Skeletal muscle tissue (tissue), 4 donors: ENCODE data around the gene CSRP1. TPM values are rescaled to one million over a fixed set of nuclear protein-coding genes. Genes with fewer than 3 reads are reported as not detected.

ENCODE experiments used
- H3K27ac ChIP-seq: one replicate; pipeline ENCODE4 v1.7.0; 2013; ENCODE audit warnings: mild to moderate bottlenecking, low read depth, low read length, inconsistent platforms
- H3K27me3 ChIP-seq, 3 donors: one replicate each; pipeline ENCODE4 v1.7.0; 2013; ENCODE audit warnings: low read length in 3 of 3; ENCODE audit not compliant: control insufficient read depth in 3 of 3, insufficient read depth in 3 of 3
- H3K36me3 ChIP-seq, 3 donors: one replicate each; pipeline ENCODE4 v1.7.0; 2013; ENCODE audit warnings: low read length in 3 of 3; ENCODE audit not compliant: control insufficient read depth in 3 of 3, insufficient read depth in 3 of 3
- H3K4me1 ChIP-seq, 3 donors: one replicate each; pipeline ENCODE4 v1.7.0; 2013; ENCODE audit warnings: low read length in 3 of 3, mild to moderate bottlenecking in 3 of 3; ENCODE audit not compliant: control insufficient read depth in 3 of 3, insufficient read depth in 3 of 3
- H3K4me3 ChIP-seq, 3 donors: one replicate each; pipeline ENCODE4 v1.7.0; 2013; ENCODE audit warnings: low read length in 3 of 3
- H3K9ac ChIP-seq, 3 donors: one replicate each; pipeline ENCODE4 v1.7.0; 2013; ENCODE audit warnings: low read length in 3 of 3, mild to moderate bottlenecking in 3 of 3, moderate library complexity in 2 of 3, low read depth in 1 of 3
- H3K9me3 ChIP-seq, 3 donors: one replicate each; pipeline ENCODE4 v1.7.0; 2013; ENCODE audit warnings: low read length in 3 of 3; ENCODE audit not compliant: control insufficient read depth in 3 of 3
- total RNA-seq: library from RNA; depleted of rRNA; stranded (reverse); fragments of >200 nt; gene quantifications from one replicate; pipeline ENCODE4 v1.2.3, GENCODE V29; 2014
- donor health status: Osteomylitis.

Gene CSRP1
- total RNA-seq, 1 donor from 2014 or later: 42.8 TPM

GRCh38 chr1:201513498-201514243, 6.7 kb upstream of the CSRP1 start:
- H3K4me3 ChIP-seq: no peak overlapping the region
- no peak overlapping the region for H3K27ac ChIP-seq
- H3K4me1 ChIP-seq: peaks cover 12 to 17% (median 16%) of the 10 kb centered on the region in 3 donors
- no peaks in the 10 kb centered on the region for H3K9me3 ChIP-seq
- H3K27me3 ChIP-seq: no peaks in the 10 kb centered on the region
- no peaks in the 10 kb centered on the region for H3K36me3 ChIP-seq
- H3K9ac ChIP-seq: no peak overlapping the region

- H3K4me3 ChIP-seq: no peak overlapping the region
Observed at GRCh38 chr1:201511941-201512539, 5.1 kb upstream of the CSRP1 start.

GRCh38 chr1:201511396-201511940, 4.5 kb upstream of the CSRP1 start:
- Histone ChIP-seq H3K9me3 (no peaks in the 10 kb centered on the region), H3K9ac (peak overlapping the region in 2 of 3 donors; percentile 10 to 27), H3K4me1 (peaks cover 21 to 26% (median 26%) of the 10 kb centered on the region in 3 donors), H3K27ac (peak overlapping the region; percentile 51), H3K27me3 (no peaks in the 10 kb centered on the region), H3K4me3 (no peak overlapping the region), H3K36me3 (no peaks in the 10 kb centered on the region)

More at GRCh38 chr1:201511941-201512539, 5.1 kb upstream of the CSRP1 start:
- peaks cover 20 to 24% (median 21%) of the 10 kb centered on the region in 3 donors for H3K4me1 ChIP-seq
- H3K9ac ChIP-seq: peak overlapping the region in 2 of 3 donors; percentile 27 to 65
- H3K36me3 ChIP-seq: no peaks in the 10 kb centered on the region
- H3K27ac ChIP-seq: peak overlapping the region; percentile 51
- no peaks in the 10 kb centered on the region for H3K27me3 ChIP-seq
- H3K9me3 ChIP-seq: no peaks in the 10 kb centered on the region

GRCh38 chr1:201510734-201511133, 3.8 kb upstream of the CSRP1 start:
- no peak overlapping the region for H3K27ac ChIP-seq
- no peak overlapping the region for H3K9ac ChIP-seq
- no peaks in the 10 kb centered on the region for H3K27me3 ChIP-seq
- H3K4me1 ChIP-seq: peaks cover 28 to 33% (median 32%) of the 10 kb centered on the region in 3 donors
- H3K36me3 ChIP-seq: no peaks in the 10 kb centered on the region
- H3K9me3 ChIP-seq: no peaks in the 10 kb centered on the region
- H3K4me3 ChIP-seq: no peak overlapping the region

- Histone ChIP-seq H3K36me3 (no peaks in the 10 kb centered on the region), H3K27me3 (no peaks in the 10 kb centered on the region), H3K9ac (no peak overlapping the region), H3K9me3 (no peaks in the 10 kb centered on the region), H3K27ac (no peak overlapping the region), H3K4me1 (peaks cover 35 to 43% (median 37%) of the 10 kb centered on the region in 3 donors), H3K4me3 (no peak overlapping the region)
Observed at GRCh38 chr1:201509601-201510374, 2.9 kb upstream of the CSRP1 start.

- Histone ChIP-seq H3K4me1 (peaks cover 35 to 44% (median 41%) of the 10 kb centered on the region in 3 donors), H3K27ac (no peak overlapping the region), H3K4me3 (no peak overlapping the region), H3K27me3 (no peaks in the 10 kb centered on the region), H3K9ac (no peak overlapping the region), H3K9me3 (no peaks in the 10 kb centered on the region), H3K36me3 (no peaks in the 10 kb centered on the region)
Observed at GRCh38 chr1:201508809-201509208, 1.9 kb upstream of the CSRP1 start.

GRCh38 chr1:201507360-201507675, 395 bp upstream of the CSRP1 start:
- Histone ChIP-seq H3K9ac (peak overlapping the region; percentile 59 to 92 (median 83)), H3K27ac (peak overlapping the region; percentile 77), H3K36me3 (no peaks in the 10 kb centered on the region), H3K4me1 (peaks cover 35 to 41% (median 40%) of the 10 kb centered on the region in 3 donors), H3K4me3 (peak overlapping the region; percentile 41 to 83 (median 77)), H3K27me3 (no peaks in the 10 kb centered on the region), H3K9me3 (no peaks in the 10 kb centered on the region)

- H3K27me3 ChIP-seq: no peaks in the 10 kb centered on the region
- peak overlapping the region; percentile 82 to 92 (median 83) for H3K9ac ChIP-seq
- peak overlapping the region; percentile 77 for H3K27ac ChIP-seq
- H3K36me3 ChIP-seq: peaks cover 0 to 1% (median 0%) of the 10 kb centered on the region in 3 donors
- H3K4me1 ChIP-seq: peaks cover 34 to 44% (median 39%) of the 10 kb centered on the region in 3 donors
- H3K9me3 ChIP-seq: no peaks in the 10 kb centered on the region
- peak overlapping the region; percentile 60 to 83 (median 77) for H3K4me3 ChIP-seq
Observed at GRCh38 chr1:201506092-201506491, 831 bp downstream of the CSRP1 start.

GRCh38 chr1:201505503-201505890, 1.4 kb downstream of the CSRP1 start:
- Histone ChIP-seq H3K36me3 (peaks cover 0 to 2% (median 0%) of the 10 kb centered on the region in 3 donors), H3K27me3 (no peaks in the 10 kb centered on the region), H3K4me1 (peaks cover 39 to 50% (median 45%) of the 10 kb centered on the region in 3 donors), H3K9me3 (no peaks in the 10 kb centered on the region), H3K9ac (peak overlapping the region; percentile 82 to 92 (median 83)), H3K4me3 (peak overlapping the region; percentile 60 to 83 (median 77)), H3K27ac (peak overlapping the region; percentile 77)
